Measurements from ENCODE around the gene PGAM5.

Gene PGAM5

GRCh38 chr12:132723015-132723763 lies 12.5 kb downstream of the PGAM5 start:
- Histone ChIP-seq H4K20me1 (ENCODE audit: control insufficient read depth, insufficient read depth, low read depth, low read length) (peaks cover 9% of the 10 kb centered on the region), H3K36me3 (ENCODE audit: control insufficient read depth, low read length) (peaks cover 91% of the 10 kb centered on the region), H3F3A (ENCODE audit: control insufficient read depth, insufficient read depth) (peaks cover 28% of the 10 kb centered on the region), H3K4me3 (ENCODE audit: low read length) (no peak overlapping the region), H3K27ac (ENCODE audit: low read depth, low read length) (no peak overlapping the region), H3K4me2 (ENCODE audit: low read length) (no peak overlapping the region), H3K27me3 (ENCODE audit: control insufficient read depth, low read length) (no peaks in the 10 kb centered on the region), H3K79me2 (ENCODE audit: control insufficient read depth, low read length) (peaks cover 29% of the 10 kb centered on the region), H3K9me2 (replicated peaks; ENCODE audit: control insufficient read depth, low read length) (no peaks in the 10 kb centered on the region), H3K4me1 (ENCODE audit: control insufficient read depth, low read length) (no peaks in the 10 kb centered on the region), H3K9me3 (ENCODE audit: control insufficient read depth, insufficient read depth, low read length) (no peaks in the 10 kb centered on the region)
- no peak for TF ChIP-seq EZH2phosphoT487 (IDR thresholded peaks at IDR 0.05; ENCODE audit: borderline replicate concordance, low read length)
- TF ChIP-seq CTCF (IDR thresholded peaks at IDR 0.05; ENCODE audit: low read depth, low read length, poor library complexity, severe bottlenecking): no peak

GRCh38 chr12:132723764-132724140 lies 13.1 kb downstream of the PGAM5 start:
- no peaks in the 10 kb centered on the region for H3K27me3 ChIP-seq (ENCODE audit: control insufficient read depth, low read length)
- H3K4me2 ChIP-seq (ENCODE audit: low read length): no peak overlapping the region
- H3K27ac ChIP-seq (ENCODE audit: low read depth, low read length): no peak overlapping the region
- H3K36me3 ChIP-seq (ENCODE audit: control insufficient read depth, low read length): peaks cover 95% of the 10 kb centered on the region
- H3K79me2 ChIP-seq (ENCODE audit: control insufficient read depth, low read length): peaks cover 27% of the 10 kb centered on the region
- peaks cover 31% of the 10 kb centered on the region for H3F3A ChIP-seq (ENCODE audit: control insufficient read depth, insufficient read depth)
- H4K20me1 ChIP-seq (ENCODE audit: control insufficient read depth, insufficient read depth, low read depth, low read length): peaks cover 9% of the 10 kb centered on the region
- TF ChIP-seq CTCF (IDR thresholded peaks at IDR 0.05; ENCODE audit: low read depth, low read length, poor library complexity, severe bottlenecking): no peak
- no peak for TF ChIP-seq EZH2phosphoT487 (IDR thresholded peaks at IDR 0.05; ENCODE audit: borderline replicate concordance, low read length)
- H3K9me3 ChIP-seq (ENCODE audit: control insufficient read depth, insufficient read depth, low read length): no peaks in the 10 kb centered on the region
- no peaks in the 10 kb centered on the region for H3K9me2 ChIP-seq (replicated peaks; ENCODE audit: control insufficient read depth, low read length)
- no peak overlapping the region for H3K4me3 ChIP-seq (ENCODE audit: low read length)
- no peaks in the 10 kb centered on the region for H3K4me1 ChIP-seq (ENCODE audit: control insufficient read depth, low read length)

- Histone ChIP-seq H3K27ac (ENCODE audit: low read depth, low read length) (no peak overlapping the region), H3K79me2 (ENCODE audit: control insufficient read depth, low read length) (peaks cover 20% of the 10 kb centered on the region), H3K36me3 (ENCODE audit: control insufficient read depth, low read length) (peaks cover 91% of the 10 kb centered on the region), H4K20me1 (ENCODE audit: control insufficient read depth, insufficient read depth, low read depth, low read length) (peaks cover 2% of the 10 kb centered on the region; the same call in 1 of the 2 replicates), H3K9me2 (replicated peaks; ENCODE audit: control insufficient read depth, low read length) (no peaks in the 10 kb centered on the region), H3K27me3 (ENCODE audit: control insufficient read depth, low read length) (no peaks in the 10 kb centered on the region), H3K9me3 (ENCODE audit: control insufficient read depth, insufficient read depth, low read length) (no peaks in the 10 kb centered on the region), H3K4me3 (ENCODE audit: low read length) (no peak overlapping the region), H3K4me1 (ENCODE audit: control insufficient read depth, low read length) (no peaks in the 10 kb centered on the region), H3K4me2 (ENCODE audit: low read length) (no peak overlapping the region), H3F3A (ENCODE audit: control insufficient read depth, insufficient read depth) (peaks cover 29% of the 10 kb centered on the region)
- TF ChIP-seq CTCF (IDR thresholded peaks at IDR 0.05; ENCODE audit: low read depth, low read length, poor library complexity, severe bottlenecking) (no peak), EZH2phosphoT487 (IDR thresholded peaks at IDR 0.05; ENCODE audit: borderline replicate concordance, low read length) (no peak)
These were observed 14.0 kb downstream of the PGAM5 start for GRCh38 chr12:132724506-132725241.

All from DOHH2 (cell line).